ENCODE data around the gene PRDM15. TPM values are rescaled to one million over a fixed set of nuclear protein-coding genes. Genes with fewer than 3 reads are reported as not detected.

Gene PRDM15
- total RNA-seq, 1 experiment from 2014 or later, result 2.4 TPM

DNA sequence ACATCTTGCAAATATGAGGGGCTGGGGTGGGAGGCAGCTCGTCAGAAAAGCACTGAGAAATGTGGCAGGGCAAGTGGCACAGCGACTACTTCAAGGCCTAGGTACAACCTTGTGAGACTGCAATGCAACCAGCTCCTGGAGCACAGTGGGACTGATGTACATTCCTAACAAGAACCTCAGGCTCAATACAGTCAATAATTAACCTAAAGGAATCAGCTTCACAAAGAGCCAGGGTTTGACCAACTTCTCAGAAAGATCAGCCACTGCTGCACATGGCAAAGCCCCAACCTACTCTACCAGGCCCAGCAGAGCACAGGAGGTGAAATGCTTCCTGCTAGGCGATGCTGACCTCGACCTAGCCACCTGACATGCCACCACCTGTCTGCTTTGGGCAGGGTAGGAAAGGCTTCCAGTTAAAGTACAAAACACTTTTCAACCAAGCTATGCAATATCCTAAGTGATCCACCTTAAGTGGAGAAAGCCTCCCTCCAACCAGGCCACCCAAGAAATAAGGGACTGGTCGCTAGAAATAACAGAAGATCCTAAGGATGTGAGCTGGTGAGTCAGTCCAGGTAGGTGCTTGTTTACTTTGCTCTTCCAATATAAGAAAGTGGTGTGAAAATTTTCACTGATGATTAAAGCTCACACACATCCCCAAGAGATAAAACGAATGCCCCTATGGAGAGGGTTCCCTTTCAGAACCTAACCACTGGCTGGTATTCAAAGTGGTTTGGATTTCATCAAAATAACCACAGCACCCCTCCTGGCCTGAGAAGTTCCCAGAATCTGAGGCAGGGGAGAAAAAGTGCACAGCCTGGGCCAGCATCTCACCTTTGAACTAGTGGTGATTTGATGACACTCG, 114.4 kb downstream of the PRDM15 start:
- no peak for DNase-seq (ENCODE audit: low read depth)

- no peak for DNase-seq (ENCODE audit: low read depth)
Observed at GRCh38 chr21:41763996-41764395, 115.1 kb downstream of the PRDM15 start.

- no peak for DNase-seq (ENCODE audit: low read depth)
Observed at GRCh38 chr21:41763398-41763931, 115.7 kb downstream of the PRDM15 start.

DNA sequence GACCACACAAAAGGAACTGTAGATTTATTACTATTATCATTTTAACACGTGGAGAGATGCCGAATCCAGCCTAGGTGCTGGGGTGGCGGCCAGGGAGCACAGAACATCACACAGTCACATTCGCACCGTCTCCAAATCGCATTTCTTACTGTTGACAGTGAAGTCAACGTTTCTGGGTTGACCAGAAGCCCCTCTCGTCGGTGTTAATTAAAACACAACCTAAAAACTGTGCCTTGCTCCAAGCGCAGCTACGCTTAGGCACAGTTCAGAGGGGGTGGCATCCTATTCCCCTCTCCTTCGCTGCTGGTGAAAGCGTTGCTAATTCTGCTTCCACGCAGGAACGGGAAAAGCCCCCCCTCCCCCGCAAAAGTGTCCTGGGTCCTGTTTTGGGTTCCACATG, 116.4 kb downstream of the PRDM15 start:
- DNase-seq (ENCODE audit: low read depth), result no peak

GRCh38 chr21:41761934-41762635, 117.1 kb downstream of the PRDM15 start:
- peak; percentile 21 for DNase-seq (ENCODE audit: low read depth)

- DNase-seq (ENCODE audit: low read depth), result peak; percentile 99
Observed at GRCh38 chr21:41761211-41761933, 117.8 kb downstream of the PRDM15 start.

DNA sequence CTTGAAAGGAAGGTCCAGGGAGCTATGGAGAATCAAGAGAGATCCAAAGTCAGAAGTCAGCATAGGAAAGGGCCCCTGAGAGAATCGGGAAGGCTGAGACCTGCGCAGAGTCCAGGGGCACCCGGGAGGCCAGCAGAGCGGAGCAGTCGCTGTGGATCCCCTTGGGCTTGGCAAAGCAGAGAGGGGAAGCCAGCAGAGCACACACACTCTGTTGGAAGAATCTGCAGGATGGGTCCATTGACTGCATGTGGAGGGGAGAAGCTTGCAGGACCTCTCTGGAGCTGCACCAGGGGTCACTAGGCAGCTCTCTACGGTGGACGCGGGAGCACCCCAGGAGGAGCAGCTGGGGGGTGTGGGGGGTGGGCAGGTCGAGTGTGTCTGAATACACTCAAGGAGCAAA, 118.7 kb downstream of the PRDM15 start:
- no peak for DNase-seq (ENCODE audit: low read depth)

DNA sequence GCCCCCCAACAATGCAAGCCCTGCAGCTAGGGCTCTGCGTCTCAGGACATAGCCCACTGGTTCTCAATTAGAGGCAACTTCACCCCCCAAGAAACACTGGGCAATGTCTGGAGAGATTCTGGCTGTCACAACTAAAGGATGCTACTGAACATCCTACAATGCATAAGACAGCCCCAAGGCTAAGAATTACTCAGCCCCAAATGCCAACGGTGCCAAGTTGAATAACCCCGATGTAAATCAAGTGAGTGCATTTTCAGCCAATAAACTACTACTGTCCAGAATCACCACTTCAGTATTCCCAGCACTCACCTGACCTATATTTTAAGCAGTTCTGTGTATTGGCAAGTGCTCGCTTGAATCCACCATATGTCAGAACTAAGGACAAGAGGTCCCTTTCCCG, 119.2 kb downstream of the PRDM15 start:
- peak; percentile 55 for DNase-seq (ENCODE audit: low read depth)

- peak; percentile 65 for DNase-seq (ENCODE audit: low read depth)
Observed at GRCh38 chr21:41759214-41759840, 119.8 kb downstream of the PRDM15 start.

DNA sequence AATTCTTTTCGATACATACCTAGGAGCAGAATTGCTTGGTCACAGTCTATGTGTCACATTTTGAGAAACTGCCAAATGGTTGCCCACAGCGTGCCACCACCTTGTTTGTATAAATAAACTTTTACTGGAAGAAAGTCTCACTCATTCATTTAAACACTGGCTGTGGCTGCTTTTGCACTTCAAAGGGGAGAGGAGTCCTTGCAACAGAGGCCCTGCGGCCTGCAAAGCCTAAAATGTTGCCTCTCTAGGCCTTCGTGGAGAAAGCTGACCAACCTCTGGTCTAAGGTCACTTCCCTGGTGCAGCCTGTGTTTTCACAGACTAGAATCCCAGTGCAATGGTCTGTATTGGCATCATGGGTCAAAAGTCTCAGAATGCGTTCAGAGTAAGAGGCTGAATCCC, 120.6 kb downstream of the PRDM15 start:
- peak; percentile 96 for DNase-seq (ENCODE audit: low read depth)

DNA sequence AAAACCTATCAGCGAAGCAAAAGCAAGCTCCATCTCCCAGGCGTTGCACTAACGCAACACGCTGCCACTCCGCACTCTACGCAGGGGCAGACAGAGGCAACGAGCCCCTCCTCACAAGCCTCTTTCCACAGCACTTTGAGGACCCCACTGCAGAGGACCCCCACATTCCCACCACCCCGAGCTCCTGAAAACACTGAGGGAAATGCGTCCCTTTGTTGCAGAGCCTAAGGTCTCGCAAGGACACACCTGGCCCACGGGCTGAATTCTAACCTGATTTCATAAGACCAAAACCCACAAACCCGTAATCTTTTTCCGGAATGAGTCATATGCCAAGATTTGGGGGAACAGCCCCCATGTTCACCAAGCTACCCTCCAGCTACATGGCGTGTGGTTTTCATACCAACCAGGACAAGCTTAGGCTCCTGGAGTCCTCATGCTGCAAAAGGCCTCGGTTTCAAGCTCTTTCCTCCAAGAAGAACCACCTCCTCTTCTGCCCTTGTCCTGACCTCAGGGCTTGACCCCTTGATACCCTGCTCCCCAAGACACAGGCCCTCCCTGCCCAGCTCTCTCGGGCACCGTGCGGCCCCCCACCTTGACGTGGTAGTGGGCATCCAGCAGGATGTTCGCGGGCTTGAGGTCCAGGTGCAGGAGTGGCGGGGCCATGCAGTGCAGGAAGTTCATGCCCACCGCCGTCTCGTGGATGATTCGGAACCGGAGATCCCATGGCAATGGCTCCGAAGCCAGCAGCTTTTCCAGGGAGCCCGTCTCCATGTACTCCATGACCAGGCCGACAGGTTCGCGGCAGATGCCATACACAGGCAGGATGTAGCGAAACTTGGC, 123.0 kb downstream of the PRDM15 start:
- peak; percentile 23 for DNase-seq (ENCODE audit: low read depth)

DNA sequence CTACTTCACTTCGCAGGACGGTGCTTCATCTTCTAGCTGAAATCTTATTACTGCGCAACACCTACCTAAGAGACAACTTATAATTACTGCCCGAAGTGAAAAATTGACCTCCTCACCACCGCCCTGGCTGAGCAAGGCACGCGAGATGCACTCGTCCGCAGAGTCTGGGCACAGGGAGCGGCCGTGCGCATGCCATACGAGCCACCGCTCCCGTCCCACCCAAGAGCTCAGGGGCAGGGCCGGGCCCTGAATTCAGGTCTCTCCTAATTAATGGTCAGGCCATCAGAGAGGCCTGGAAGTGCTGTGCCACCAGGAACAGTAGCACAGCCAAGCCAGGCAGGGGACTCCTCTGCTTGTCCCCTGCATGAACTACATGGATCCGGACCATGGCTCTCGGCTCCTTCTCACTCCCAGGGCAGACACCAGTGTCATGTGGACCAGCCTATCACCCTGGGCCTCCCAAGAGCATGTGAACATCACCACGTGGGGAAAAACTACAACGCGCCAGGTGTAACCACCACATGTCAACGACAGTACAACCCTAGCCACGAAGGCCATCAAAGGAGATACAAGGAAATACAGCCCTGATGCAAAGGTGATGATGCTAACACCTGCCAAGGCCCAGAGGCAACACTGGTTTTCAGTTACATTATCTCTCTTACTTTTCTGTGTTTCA, 123.7 kb downstream of the PRDM15 start:
- no peak for DNase-seq (ENCODE audit: low read depth)

DNA sequence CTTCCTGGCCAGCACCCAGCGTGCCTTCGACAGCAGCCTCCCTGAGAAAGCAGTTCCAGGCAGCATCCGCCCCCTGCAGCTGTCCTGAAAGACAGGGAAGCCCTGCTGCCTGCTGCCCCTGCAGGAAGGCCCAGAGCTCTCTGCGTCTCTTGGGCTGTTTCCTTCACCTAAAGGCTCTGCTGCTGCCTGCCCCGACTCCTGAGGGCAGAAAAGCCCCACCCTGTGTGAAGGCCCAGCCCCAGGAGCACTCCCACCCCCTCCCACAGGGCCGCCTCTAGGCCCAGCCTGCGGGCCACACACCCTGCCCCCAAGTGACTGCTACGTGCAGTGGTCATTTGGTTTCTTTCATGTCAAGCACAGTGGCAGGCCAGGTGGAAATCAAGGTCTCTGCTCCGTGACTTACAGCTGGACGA, 124.7 kb downstream of the PRDM15 start:
- peak; percentile 24 for DNase-seq (ENCODE audit: low read depth)

GRCh38 chr21:41753006-41753898, 125.9 kb downstream of the PRDM15 start:
- no peak for DNase-seq (ENCODE audit: low read depth)

DNA sequence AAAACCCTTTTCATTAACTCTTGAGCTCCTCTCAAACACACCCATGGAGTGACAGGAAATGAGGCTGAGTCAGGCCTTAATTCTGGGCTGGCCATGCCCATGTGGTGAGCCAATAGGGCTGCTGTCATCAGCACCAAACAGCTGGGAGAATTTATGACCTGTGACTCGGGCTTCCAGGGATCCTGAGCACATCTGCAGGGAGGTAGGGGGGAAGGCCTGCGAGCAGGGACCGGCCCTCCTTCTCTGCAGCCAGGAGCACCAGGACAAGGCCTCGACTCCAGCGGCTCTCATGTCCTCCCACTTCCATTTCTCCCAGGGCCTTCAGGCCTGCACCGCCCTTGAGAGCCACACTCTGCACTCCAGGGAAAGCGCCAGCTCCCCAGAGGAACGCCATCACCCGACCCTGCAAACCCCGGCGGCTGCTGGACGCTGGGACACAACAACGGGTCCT, 126.9 kb downstream of the PRDM15 start:
- peak; percentile 94 for DNase-seq (ENCODE audit: low read depth)

DNA sequence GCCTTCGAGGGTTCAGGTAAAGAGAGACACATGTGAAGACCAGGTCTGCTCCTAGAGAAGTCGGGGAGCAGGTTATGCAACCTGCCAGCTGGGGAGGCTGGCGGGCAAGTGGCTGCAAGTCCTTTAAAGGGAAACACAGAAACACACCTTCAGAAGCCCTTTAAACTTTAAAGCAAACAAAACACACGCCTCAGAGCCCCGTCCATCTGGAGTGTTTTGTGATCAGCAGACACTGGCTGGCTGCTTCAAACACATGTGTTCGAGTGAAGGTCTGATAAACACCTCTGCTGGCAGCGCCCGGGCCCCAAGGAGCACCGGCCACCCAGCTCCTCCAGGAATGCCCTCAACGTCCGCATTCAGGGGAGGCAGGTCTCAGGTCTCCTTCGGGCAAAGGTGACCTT, 127.5 kb downstream of the PRDM15 start:
- no peak for DNase-seq (ENCODE audit: low read depth)

- no peak for DNase-seq (ENCODE audit: low read depth)
Observed at GRCh38 chr21:41750532-41751151, 128.5 kb downstream of the PRDM15 start.

DNA sequence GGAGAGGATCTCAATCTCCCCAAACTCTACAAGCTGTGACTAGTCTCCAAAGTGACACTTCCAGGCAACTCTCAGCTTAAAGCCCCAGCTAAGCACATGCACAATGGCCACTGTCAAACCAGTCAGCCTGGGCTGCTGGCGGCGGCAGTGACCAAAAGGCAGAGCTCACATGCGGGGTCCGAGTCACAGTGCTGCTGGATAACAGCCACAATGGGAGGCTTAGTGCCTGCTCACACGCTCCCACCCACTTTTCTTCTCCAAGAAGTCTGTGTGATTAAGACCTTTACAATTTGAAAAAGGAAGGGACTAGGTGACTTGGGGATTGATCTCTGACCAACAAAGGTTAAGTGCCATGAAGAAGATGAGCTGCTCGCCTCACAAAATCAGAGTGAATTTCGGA, 129.1 kb downstream of the PRDM15 start:
- DNase-seq (ENCODE audit: low read depth), result peak; percentile 29

- no peak for DNase-seq (ENCODE audit: low read depth)
Observed at GRCh38 chr21:41749286-41749685, 129.9 kb downstream of the PRDM15 start.

Data from RPMI7951 (cell line).